Activated CD4-positive, alpha-beta T cell treated with anti-CD3 and anti-CD28 coated beads, Interleukin-2, amount 10 ng/mL, durations not matched to agents 7 days and 5 days (primary cell): ENCODE data around the gene TTC9C. TPM values are rescaled to one million over a fixed set of nuclear protein-coding genes. Genes with fewer than 3 reads are reported as not detected.

ENCODE experiments used
- CTCF ChIA-PET: fragments of 350-600 bp; sonication (Branson Sonifier 250); formaldehyde crosslinking; loops from one replicate; lab custom pipeline; 2021; ENCODE audit warnings: antibody characterized with exemption; lab: Charles Lee
- POLR2A ChIA-PET: fragments of 350-600 bp; sonication (Branson Sonifier 250); formaldehyde crosslinking; loops from one replicate; lab custom pipeline; 2021; ENCODE audit warnings: antibody characterized with exemption; lab: Charles Lee
- DNase-seq: peaks from one replicate; pipeline ENCODE4 v3.0.0-alpha.2; 2020
- H3K27ac Mint-ChIP-seq: one replicate; pipeline ENCODE4 v1.8.0; 2021; ENCODE audit warnings: mild to moderate bottlenecking, moderate library complexity, mixed read lengths
- H3K27me3 Mint-ChIP-seq: one replicate; pipeline ENCODE4 v1.8.0; 2021; ENCODE audit warnings: mixed read lengths
- H3K36me3 Mint-ChIP-seq: one replicate; pipeline ENCODE4 v1.8.0; 2021; ENCODE audit warnings: low read depth, mixed read lengths
- H3K4me1 Mint-ChIP-seq: one replicate; pipeline ENCODE4 v1.8.0; 2021; ENCODE audit warnings: mixed read lengths
- H3K4me3 Mint-ChIP-seq: one replicate; pipeline ENCODE4 v1.8.0; 2021; ENCODE audit warnings: mild to moderate bottlenecking, moderate library complexity, mixed read lengths
- H3K9me3 Mint-ChIP-seq: one replicate; pipeline ENCODE4 v1.8.0; 2021; ENCODE audit warnings: mixed read lengths
- total RNA-seq, 2 experiments: library from RNA; stranded (reverse); gene quantifications; one replicate each; pipeline ENCODE4 v1.2.3, GENCODE V29; 2021

TTC9C gene
- total RNA-seq, 2 experiments from 2014 or later, result 51.1 to 59.9 TPM

DNA sequence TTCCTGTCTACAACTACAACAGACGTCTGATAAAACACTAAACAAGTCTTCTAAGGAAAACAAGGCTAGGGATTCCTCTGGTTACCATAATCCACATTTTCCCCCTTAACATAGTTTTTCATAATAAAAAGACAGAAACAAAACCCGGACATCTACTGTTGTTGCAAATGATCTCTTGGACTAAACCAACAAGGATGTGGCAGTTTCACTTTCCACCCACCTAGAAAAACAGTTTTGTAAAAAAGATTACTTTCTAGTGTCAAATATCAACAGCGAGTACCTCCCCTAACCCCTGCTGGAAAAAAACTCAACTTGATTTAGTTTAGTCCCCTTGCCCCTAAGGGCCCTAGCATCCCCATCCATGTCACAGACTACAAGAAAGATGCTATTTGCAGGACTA lies 15.4 kb upstream of the TTC9C start:
- CTCF ChIA-PET, result interaction anchor here (0.6 kb wide), 2 partner anchors 15 to 105 kb away, joined by 3 read pairs; partner anchors contain the start of gene HNRNPUL2
- H3K9me3 Mint-ChIP-seq, result no peaks in the 10 kb centered on the region
- H3K36me3 Mint-ChIP-seq, result peaks cover 70% of the 10 kb centered on the region
- H3K27me3 Mint-ChIP-seq, result no peaks in the 10 kb centered on the region
- H3K4me1 Mint-ChIP-seq, result peaks cover 78% of the 10 kb centered on the region
- DNase-seq, result no peak
- H3K4me3 Mint-ChIP-seq, result peak overlapping the region; percentile 56
- H3K27ac Mint-ChIP-seq, result peak overlapping the region; percentile 93
- POLR2A ChIA-PET, result no interaction called here

DNA sequence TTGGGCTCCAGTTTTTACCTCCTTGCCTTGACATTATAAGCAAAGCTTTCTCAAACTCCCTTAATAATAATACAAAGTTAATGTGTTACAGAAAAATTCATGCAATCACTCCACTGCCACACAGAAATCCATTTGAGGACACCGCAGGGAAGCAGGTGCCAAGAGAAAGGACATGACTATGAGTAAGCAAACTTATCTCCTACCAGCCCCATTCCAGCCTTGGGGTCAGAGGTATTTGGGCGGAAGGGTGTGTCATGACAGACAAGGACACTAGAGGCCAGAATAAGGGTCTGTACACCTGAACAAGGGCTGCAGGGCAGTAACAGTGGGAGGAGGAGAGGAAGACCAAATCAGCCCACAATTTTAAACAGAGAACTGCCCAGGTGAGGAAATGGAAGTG lies 14.9 kb upstream of the TTC9C start:
- Mint-ChIP-seq H3K9me3 (no peaks in the 10 kb centered on the region), H3K4me1 (peaks cover 77% of the 10 kb centered on the region), H3K4me3 (no peak overlapping the region), H3K27ac (peak overlapping the region; percentile 93), H3K27me3 (no peaks in the 10 kb centered on the region), H3K36me3 (peaks cover 74% of the 10 kb centered on the region)
- ChIA-PET POLR2A (no interaction called here), CTCF (interaction anchor here (0.6 to 1.4 kb wide), 5 partner anchors 10 to 106 kb away, joined by 3 to 9 read pairs (median 3); partner anchors contain the start of genes EML3, HNRNPUL2 and TMEM179B)
- no peak for DNase-seq

DNA sequence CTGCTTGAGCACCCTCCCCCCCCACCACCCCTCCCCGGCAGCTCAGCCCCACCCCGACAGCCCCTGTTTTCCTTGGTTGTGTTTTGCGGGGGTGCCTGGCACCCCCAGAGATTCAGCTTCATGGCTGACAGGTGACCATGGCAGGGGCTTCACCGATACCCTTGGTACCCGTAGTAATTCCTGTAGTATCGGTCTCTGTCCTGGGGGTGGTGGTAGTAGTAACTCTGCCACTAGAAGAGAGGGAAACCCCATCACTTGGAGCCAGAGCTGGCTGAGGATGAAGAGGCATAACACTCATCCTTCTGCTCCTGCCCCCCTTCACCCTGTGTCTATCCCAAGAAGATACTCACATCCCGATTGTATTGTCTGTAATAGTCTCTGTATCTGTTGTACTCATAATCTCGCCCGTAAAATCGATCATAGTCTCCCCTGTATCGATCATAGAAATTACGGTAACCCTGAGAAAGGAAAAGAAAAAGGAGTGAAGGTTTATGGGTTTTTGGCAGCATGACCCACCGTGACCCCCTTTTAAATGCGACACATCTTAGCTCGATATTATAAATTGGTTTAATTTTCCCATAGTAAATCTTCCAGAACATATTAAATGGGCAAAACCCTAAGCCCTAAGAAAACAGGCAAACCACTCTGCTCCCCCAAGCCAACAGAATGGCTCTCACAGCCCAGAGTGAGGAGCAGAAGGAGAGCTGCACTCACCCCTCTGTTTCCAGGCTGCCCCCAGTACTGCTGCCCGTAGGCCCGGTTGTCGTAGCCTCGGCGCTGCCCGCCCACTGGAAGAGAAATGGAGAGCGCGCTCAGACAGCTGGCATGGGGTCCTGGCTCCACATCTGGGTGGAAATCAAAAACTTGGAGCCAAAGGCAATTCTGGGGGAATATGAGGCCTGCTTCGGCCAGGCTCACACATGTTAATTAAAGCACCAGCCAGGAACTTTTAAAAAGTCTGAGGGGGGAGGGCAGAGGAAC lies 12.8 kb upstream of the TTC9C start:
- Mint-ChIP-seq H3K4me3 (no peak overlapping the region), H3K4me1 (peaks cover 78% of the 10 kb centered on the region), H3K27ac (peak overlapping the region; percentile 63), H3K27me3 (no peaks in the 10 kb centered on the region), H3K36me3 (peaks cover 83% of the 10 kb centered on the region), H3K9me3 (no peaks in the 10 kb centered on the region)
- POLR2A ChIA-PET, result no interaction called here
- CTCF ChIA-PET, result interaction anchor here (0.6 to 2.0 kb wide), 7 partner anchors 9 to 297 kb away, joined by 3 to 5 read pairs (median 4); partner anchors contain the start of genes HNRNPUL2, LBHD1, SCGB1A1 and UQCC3
- no peak for DNase-seq

DNA sequence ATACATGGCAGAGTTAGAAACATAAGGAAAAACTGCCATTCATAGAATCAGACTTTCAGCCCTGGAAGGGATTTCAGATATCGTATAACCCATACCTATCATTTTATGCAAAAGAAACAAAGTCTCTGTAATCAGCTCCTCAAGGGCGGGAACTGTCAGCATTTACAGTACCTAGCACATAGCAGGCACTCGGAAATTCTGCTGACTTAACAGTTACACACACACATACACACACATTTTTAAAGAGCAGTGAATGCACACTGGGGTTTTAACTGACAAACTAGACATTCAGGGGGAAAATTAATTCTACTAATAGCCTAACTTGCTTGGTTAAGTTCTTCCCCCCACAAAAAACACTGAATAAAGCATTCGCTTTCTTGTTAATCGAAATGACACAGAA lies 12.1 kb upstream of the TTC9C start:
- Mint-ChIP-seq H3K36me3 (peaks cover 82% of the 10 kb centered on the region), H3K9me3 (no peaks in the 10 kb centered on the region), H3K27me3 (no peaks in the 10 kb centered on the region), H3K4me3 (no peak overlapping the region), H3K27ac (no peak overlapping the region), H3K4me1 (peaks cover 78% of the 10 kb centered on the region)
- no peak for DNase-seq
- CTCF ChIA-PET, result interaction anchor here (0.6 to 2.0 kb wide), 5 partner anchors 10 to 271 kb away, joined by 4 to 5 read pairs (median 4); partner anchors contain the start of genes HNRNPUL2, LBHD1 and UQCC3
- POLR2A ChIA-PET, result no interaction called here

DNA sequence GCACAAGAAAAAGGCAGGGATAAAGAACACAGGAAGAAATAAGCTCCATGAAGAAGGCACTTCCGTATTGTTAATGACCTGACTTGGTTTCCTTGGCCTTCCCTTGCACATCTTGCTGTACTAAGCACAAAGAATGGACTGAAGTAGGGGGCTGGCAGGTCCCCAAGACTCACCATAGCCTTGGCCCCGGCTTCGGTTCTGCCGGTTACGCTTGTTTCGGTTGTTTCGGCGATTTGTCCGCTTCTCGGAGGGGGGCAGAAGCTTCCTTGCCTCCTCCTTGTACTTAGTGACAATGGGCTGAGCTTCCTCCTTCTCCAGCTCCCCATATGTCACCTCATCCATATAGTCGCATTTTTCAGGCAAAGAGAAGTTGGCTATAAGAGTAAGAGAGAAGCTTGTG lies 11.5 kb upstream of the TTC9C start:
- Mint-ChIP-seq H3K27me3 (no peaks in the 10 kb centered on the region), H3K9me3 (no peaks in the 10 kb centered on the region), H3K27ac (no peak overlapping the region), H3K36me3 (peaks cover 85% of the 10 kb centered on the region), H3K4me3 (no peak overlapping the region), H3K4me1 (peaks cover 80% of the 10 kb centered on the region)
- CTCF ChIA-PET, result interaction anchor here (1.6 kb wide), 1 partner anchor 11 kb away, joined by 5 read pairs; the partner anchor contains the start of gene HNRNPUL2
- POLR2A ChIA-PET, result no interaction called here
- no peak for DNase-seq

DNA sequence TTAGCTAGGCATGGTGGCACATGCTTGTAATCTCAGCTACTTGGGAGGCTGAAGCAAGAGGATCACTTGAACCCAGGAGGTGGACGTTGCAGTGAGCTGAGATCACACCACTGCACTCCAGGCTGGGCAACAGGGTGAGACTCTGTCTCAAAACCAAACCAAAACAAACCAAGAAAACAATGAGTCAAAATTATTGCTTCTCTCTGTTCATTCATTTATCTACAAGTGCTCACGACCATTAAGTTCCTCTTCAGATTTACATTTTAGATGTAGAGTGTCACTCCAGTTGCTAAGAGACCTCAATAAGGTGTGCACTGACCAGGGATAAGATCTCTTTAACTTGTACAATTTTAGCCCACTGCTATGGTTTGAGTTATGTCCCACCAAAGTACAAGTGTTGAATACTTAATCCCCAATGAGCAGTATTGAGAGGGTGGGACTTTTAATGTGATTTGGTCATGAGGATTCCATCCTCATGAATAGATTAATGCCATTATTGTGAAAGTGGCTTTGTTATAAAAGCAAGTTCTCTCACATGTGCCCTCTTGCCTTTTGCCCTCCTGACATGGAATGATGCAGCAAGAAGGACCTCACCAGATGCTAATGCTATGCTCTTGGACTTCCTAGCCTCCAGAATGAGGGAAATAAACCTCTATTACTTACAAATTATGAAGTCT lies 8.8 kb upstream of the TTC9C start:
- peak overlapping the region; percentile 36 for H3K27ac Mint-ChIP-seq
- POLR2A ChIA-PET, result no interaction called here

DNA sequence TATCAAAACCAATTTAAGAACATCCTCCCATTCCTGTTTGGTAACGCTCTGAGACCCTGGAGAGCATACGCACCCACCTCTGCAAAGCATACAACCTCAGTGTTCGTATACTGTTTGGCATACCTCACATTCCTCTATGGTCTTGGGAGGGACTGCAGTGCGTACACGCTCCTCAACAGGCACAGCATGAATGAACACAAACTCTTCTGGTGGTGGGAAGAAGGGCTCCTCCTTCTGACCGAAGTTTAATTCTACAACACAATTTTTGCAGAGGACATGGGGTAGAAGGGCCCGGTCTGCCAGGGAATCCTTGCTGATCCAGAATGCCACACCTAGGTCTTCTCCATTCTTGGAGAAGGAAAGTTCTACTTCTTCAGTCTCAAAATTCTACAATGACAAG lies 6.3 kb upstream of the TTC9C start:
- CTCF ChIA-PET, result no interaction called here
- Mint-ChIP-seq H3K4me1 (peaks cover 72% of the 10 kb centered on the region), H3K9me3 (no peaks in the 10 kb centered on the region), H3K27me3 (no peaks in the 10 kb centered on the region), H3K36me3 (peaks cover 89% of the 10 kb centered on the region), H3K4me3 (no peak overlapping the region), H3K27ac (no peak overlapping the region)
- POLR2A ChIA-PET, result no interaction called here
- DNase-seq, result no peak

More for the DNA sequence above, 8.8 kb upstream of the TTC9C start:
- DNase-seq, result no peak
- Mint-ChIP-seq H3K27me3 (no peaks in the 10 kb centered on the region), H3K36me3 (peaks cover 90% of the 10 kb centered on the region), H3K4me3 (no peak overlapping the region), H3K4me1 (peaks cover 80% of the 10 kb centered on the region), H3K9me3 (no peaks in the 10 kb centered on the region)
- CTCF ChIA-PET, result interaction anchor here (0.6 to 1.1 kb wide), 4 partner anchors 22 to 170 kb away, joined by 3 to 4 read pairs (median 4); no protein-coding TSS in a partner anchor

DNA sequence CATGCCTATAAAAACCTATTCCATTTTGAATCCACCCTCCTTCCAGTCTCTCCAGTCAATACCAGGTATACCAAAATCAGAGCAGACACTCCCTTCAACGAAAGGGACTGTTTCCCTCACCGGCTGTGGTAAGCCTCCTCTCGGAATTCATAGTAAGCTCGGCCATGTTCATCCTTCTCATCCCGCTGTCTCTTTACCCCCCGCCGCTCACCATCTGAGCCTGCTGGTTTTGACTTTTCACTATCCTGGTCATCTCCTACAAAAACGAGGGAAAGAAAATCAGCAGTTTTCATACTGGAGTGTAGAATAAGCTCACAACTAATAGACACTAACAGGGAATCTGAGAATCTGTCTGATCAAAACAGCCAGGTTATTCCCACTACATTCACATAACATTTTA lies 4.1 kb upstream of the TTC9C start:
- peaks cover 61% of the 10 kb centered on the region for H3K4me1 Mint-ChIP-seq
- CTCF ChIA-PET, result interaction anchor here (1.1 to 3.5 kb wide), 6 partner anchors 10 to 157 kb away, joined by 3 to 11 read pairs (median 3); partner anchors contain the start of gene TMEM179B
- H3K4me3 Mint-ChIP-seq, result peak overlapping the region; percentile 96
- DNase-seq, result no peak
- POLR2A ChIA-PET, result no interaction called here
- no peaks in the 10 kb centered on the region for H3K9me3 Mint-ChIP-seq
- H3K27me3 Mint-ChIP-seq, result no peaks in the 10 kb centered on the region
- no peak overlapping the region for H3K27ac Mint-ChIP-seq
- peaks cover 79% of the 10 kb centered on the region for H3K36me3 Mint-ChIP-seq

DNA sequence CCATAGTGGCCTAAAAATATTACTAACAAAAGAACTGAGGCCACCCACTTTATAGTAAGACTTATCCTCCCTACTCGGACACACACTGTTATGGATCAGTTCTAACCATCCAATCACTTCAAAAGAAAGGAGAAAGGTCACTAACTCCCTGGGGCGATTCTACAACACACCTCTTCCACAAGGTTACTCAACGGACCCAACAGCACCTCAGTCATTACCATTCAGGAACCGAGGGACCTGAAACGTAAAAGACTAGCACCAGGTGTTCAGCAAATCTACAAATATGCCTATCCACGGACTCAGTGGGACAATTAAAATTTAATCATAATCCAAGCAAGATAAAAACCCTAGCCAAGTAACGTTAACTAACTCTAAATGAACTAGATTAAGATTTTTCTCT lies 2.6 kb upstream of the TTC9C start:
- H3K9me3 Mint-ChIP-seq, result no peaks in the 10 kb centered on the region

DNA sequence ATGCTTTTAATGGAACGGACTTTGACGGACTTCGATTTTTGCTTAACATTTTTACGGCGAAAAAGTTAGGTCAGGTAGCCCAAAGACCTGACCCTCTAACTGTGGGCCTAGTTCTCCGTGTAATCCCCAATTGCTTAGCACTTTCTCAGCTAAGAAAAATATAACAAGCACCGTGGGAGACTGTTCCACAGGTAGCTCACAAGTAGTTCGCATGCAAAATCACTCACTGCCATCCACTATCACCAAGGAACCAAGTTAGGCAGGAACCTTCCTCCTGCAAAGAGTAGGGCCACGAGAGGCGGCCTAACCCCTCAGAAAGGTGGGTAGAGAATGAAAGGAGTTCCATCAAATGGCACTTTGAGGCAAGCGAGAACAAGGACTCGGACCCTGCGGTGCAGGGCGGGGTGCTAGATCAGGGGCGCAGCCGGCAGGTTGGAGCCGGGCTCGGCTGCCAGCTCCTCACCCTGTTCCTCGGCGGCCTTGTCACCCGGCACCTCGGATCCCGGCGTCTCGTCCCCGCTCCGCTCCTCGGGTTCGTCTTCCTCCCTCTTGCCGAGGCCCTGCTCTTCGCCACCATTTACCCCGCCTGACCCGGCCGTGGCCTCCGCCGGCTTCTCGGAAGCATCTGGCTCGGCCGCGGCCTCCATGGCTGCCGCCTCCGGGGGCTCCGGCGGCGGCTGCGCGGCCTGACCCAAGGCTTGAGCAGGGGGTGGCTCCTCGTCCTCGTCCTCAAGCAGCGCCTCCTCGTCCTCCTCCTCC lies 2.0 kb upstream of the TTC9C start:
- DNase-seq, result no peak
- no peaks in the 10 kb centered on the region for H3K9me3 Mint-ChIP-seq
- H3K36me3 Mint-ChIP-seq, result peaks cover 71% of the 10 kb centered on the region

More for the DNA sequence above, 2.6 kb upstream of the TTC9C start:
- ChIA-PET POLR2A (interaction anchor here (0.9 kb wide), 1 partner anchor 136 kb away, joined by 3 read pairs; no protein-coding TSS in a partner anchor), CTCF (interaction anchor here (0.7 to 3.5 kb wide), 3 partner anchors 33 to 156 kb away, joined by 4 to 11 read pairs (median 7); partner anchors contain the start of gene TMEM179B)
- peaks cover 74% of the 10 kb centered on the region for H3K36me3 Mint-ChIP-seq
- no peaks in the 10 kb centered on the region for H3K27me3 Mint-ChIP-seq
- no peak for DNase-seq
- H3K4me3 Mint-ChIP-seq, result peak overlapping the region; percentile 96
- peaks cover 61% of the 10 kb centered on the region for H3K4me1 Mint-ChIP-seq
- H3K27ac Mint-ChIP-seq, result peak overlapping the region; percentile 98

DNA sequence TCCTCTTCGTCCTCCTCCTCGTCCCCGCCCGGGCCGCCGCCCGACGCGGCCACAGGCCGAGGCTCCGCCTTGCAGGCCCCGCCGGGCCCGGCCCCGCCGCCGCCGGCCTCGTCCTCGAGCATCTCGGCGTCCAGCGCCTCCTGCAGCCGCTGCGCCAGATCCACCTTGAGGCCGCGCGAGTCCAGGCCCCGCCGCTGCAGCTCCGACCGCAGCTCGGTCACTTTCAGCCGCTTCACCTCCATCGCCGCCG lies 1.4 kb upstream of the TTC9C start:
- Mint-ChIP-seq H3K4me1 (peaks cover 57% of the 10 kb centered on the region), H3K36me3 (peaks cover 68% of the 10 kb centered on the region), H3K27ac (peak overlapping the region; percentile 98), H3K9me3 (no peaks in the 10 kb centered on the region), H3K27me3 (no peaks in the 10 kb centered on the region), H3K4me3 (peak overlapping the region; percentile 96)
- no peak for DNase-seq
- ChIA-PET CTCF (interaction anchor here (0.8 to 1.6 kb wide), 10 partner anchors 10 to 136 kb away, joined by 3 to 8 read pairs (median 3); partner anchors contain the start of genes TMEM179B, TUT1, UQCC3 and ZBTB3), POLR2A (interaction anchor here (0.9 to 1.6 kb wide), 6 partner anchors 18 to 155 kb away, joined by 3 to 17 read pairs (median 3); partner anchors contain the start of genes GANAB, SLC3A2 and TUT1)

More for the DNA sequence above, 2.0 kb upstream of the TTC9C start:
- H3K4me3 Mint-ChIP-seq, result peak overlapping the region; percentile 96
- H3K4me1 Mint-ChIP-seq, result peaks cover 60% of the 10 kb centered on the region
- ChIA-PET CTCF (interaction anchor here (0.6 to 1.6 kb wide), 9 partner anchors 21 to 155 kb away, joined by 3 to 8 read pairs (median 4); partner anchors contain the start of genes TUT1, UQCC3 and ZBTB3), POLR2A (interaction anchor here (0.7 to 1.6 kb wide), 6 partner anchors 20 to 155 kb away, joined by 3 to 17 read pairs (median 3); partner anchors contain the start of genes SLC3A2 and TUT1)
- H3K27me3 Mint-ChIP-seq, result no peaks in the 10 kb centered on the region
- peak overlapping the region; percentile 98 for H3K27ac Mint-ChIP-seq
